Measurements from ENCODE around the gene PPM1F.
A peak's percentile ranks its signal among the peaks of the same experiment; 100 is the strongest.

The PPM1F gene, protein sequence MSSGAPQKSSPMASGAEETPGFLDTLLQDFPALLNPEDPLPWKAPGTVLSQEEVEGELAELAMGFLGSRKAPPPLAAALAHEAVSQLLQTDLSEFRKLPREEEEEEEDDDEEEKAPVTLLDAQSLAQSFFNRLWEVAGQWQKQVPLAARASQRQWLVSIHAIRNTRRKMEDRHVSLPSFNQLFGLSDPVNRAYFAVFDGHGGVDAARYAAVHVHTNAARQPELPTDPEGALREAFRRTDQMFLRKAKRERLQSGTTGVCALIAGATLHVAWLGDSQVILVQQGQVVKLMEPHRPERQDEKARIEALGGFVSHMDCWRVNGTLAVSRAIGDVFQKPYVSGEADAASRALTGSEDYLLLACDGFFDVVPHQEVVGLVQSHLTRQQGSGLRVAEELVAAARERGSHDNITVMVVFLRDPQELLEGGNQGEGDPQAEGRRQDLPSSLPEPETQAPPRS

DNA sequence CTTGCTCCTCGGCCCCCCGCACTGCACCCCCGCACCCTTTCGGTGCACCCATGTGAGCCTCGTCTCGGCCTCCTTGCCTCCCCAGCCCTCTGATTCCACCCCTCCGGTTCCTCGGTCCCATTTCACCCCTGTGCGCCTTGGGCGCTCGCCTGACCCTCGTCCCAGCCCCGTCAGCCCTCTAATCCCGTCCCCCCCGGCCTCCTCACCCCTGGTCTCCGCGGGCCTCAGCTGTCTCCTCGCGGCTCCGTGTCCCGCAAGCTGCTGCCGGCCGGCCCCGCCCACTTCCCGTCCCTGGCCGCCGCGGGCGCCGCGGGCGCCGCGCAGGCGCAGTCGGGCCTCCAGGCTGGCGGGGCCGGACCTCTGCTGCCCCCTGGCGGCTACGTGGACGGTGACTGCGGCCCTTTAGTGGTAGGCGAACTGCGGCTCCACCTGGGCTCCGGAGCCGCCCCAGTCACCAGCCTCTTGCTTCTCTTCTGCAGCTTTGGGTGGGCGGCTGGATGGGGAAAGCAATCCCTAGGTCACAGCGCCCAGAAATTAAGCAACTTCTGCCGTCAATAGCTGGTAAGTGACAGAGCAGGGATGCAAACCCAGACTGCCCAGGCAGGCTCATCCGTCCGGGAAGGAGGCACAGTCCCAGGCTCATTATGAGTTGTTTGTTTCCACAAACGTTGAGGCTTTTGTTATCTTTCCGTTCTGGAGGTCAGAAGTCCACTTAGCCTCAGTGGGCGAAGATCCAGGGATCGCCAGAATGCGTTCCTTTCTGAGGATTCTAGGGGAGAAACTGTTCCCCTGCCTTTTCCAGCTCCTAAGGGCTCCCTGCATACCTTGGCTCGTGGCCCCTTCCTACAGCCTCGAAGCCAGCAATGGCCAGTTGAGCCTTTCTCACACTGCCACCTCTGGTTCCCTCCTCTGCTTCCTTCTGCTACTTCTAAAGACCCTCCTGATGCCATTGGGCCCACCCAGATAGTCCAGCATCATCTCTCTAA lies at the start of gene PPM1F:
PPM1F (minus strand) TSS at position 263 of the 986 bp plus-strand sequence. CDS start 6,800 bp downstream, outside the sequence.
- peak; percentile 87 to 96 (median 94) for DNase-seq

DNA sequence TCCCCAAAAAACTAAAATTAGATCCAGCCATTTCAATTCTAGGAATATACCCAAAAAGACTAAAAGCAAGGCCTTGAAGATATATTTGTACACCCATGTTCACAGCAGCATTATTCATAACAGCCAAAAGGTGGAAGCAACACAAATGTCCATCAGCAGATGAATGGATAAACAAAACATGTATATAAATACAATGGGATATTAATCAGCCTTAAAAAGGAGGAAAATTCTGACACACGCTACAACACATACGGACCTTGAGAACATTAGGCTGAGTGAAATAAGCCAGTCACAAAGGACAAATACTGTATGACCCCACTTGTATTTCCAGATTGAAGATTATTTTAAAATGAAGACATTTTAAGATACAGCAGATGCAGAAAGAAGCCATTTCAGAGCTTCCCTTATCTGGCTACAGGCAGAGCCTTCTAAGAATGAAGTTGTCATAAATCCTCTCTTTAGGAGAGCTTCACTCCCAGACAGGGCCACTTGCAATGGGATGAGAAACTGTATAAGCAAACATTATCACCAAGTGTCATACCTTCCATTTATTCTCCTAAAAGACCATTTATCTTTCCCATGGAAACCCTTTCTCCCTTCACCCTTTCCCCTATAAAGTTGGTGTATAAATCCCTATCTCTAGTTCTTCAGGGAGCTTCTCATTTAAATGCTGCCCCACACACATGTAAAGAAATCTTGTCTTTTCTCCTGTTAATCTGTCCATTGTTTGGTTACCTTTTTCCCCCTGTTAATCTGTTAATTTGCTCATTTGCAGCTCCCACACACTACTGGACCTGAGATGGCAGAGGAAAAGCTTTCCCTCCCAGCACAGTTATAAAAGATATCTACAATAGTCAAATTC lies 49.2 kb upstream of the PPM1F start:
- DNase-seq, result no peak

DNA sequence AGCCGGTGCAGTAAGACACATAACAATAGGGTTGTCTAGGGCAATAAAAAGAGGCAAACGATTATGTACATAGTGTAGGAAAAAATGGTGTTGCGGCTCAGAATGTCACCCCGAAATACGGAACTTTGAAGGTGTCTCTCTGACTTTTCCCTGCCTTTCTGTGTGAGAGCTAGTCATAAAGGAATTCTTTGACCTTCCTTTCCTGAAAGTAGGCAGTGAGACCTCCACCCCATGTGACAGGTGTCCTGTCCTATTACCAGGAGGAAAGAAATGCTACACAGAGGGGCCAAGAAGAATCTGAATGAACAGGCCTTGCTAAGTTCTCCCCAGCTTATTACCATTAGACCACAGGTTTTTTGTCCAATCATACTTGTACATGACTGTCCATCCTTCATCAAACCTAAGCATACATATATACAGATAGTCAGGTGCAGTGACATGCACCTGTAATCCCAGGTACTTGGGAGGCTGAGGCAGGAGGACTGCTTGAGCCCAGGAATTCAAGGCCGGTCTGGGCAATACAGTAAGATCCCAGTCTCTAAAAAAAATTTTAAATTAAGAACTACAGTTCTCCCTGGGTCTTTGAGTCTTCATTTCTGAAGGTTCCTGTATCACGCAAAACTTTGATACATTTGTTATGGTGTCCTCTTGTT lies 46.1 kb upstream of the PPM1F start:
- DNase-seq, result no peak

DNA sequence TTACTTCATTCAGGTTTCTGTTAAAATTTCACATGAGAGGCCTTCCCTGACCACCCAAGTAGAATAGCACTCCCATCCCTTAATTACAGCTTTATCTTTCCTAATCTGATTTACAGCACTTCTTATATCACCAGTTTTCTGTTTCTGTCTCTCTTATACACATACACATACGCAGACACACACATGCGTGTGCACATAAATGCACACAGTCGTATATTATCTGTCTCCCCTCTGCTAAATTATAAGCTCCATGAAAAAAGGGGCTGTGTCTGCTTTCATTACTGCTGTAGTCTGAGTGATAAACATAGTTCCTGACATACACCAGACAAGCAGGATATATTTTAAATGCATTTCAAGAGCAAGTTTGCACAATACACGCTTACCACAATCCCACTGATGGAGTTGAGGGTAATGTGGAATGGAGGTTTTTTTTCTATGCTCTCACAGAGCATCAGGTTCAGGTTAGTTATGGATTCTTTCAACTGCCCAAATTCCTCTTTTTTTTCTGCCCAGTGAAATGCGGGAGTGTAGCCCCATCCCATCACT lies 43.6 kb upstream of the PPM1F start:
- DNase-seq, result no peak

DNA sequence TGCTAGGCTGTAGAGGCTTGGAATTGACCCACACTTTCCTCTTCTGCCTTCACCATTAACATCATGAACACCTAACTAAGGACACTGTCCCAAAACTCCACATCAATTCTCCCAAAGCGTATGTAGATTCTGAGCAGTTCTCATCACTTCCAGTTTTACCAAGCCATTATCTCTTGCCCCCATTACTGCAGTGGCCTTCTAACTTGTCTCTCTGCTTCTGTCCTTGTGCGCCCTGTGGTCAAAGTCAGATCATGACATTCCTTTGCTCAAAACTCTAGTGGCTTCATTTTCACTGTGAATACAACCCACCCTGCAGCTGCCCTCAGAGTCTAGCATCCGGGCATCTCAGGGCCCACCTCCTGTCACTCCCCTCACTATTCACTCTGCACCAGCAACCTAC lies 43.0 kb upstream of the PPM1F start:
- no peak for DNase-seq

DNA sequence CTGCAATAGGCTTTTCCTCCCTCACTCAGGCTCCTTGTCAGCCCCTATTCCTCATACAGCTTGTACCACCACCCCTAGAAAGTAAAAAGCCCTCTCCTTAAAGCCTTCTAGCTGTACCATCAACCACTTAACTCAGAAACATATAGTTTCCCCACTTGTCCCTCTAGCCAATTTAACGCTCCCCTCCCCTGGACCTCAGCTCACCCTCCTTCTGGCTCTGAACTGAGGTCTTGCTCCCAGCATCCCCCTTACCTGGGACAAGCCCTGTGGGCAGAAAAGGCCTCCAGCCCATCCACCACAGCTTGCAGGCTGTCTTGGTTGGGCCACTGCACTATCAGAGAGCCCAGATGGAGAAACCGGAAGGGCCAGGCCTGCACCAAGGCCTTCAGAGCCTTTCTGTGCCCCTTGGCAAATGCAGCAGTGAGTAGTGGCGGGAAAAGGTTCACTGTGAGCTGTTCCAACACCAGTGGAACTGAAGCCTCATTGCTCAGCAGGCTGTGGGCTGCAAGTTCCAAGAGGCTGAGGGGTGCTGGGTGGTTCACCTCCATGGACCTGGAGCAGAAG lies 42.3 kb upstream of the PPM1F start:
- DNase-seq, result no peak

DNA sequence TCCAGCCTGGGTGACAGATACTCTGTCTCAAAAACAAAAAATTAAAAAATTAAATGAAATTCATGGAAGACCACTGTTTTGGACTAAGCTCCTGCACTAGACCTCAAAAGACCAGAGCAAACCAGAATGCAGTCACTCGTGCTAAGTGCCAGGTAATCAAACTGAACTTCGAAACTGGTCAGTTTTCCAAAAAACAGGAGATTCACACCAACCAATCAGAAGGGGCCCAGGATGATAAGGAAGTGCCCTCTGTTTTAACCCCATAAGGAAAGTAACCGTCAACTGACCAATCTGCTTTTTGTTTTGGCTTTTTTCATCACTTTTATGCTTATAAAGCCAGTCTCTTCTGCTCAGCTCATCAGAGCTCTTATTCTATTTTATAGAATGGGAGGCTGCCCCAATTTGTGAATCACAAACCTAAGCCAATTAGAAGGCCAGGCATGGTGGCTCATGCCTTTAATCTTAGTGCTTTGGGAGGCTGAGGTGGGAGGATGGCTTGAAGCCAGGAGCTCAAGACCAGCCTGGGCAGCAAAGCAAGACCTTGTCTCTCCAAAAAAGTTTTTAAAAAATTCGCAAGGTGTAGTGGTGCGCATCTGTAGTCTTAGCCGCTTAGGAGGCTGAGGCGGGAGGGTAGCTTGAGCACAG lies 40.1 kb upstream of the PPM1F start:
- no peak for DNase-seq

DNA sequence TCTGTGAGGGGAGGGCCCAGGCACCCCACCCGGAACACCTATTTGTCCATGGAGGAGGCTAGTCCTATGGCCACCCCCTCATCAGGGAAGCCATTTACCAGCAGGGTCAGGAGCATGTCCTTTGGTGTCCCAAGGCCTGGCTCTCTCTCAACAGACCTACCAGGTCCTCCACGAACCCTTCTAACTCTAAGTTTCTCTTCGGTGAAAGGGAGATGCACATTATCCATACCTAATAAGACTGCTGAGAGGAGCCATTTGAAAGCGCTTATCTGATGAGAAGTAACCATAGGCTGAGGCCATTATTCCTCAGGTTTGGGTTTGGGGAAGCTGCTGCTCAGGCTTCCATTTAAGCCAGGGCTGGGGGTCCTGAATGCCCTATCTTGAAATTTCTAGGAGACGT lies 39.1 kb upstream of the PPM1F start:
- DNase-seq, result no peak

DNA sequence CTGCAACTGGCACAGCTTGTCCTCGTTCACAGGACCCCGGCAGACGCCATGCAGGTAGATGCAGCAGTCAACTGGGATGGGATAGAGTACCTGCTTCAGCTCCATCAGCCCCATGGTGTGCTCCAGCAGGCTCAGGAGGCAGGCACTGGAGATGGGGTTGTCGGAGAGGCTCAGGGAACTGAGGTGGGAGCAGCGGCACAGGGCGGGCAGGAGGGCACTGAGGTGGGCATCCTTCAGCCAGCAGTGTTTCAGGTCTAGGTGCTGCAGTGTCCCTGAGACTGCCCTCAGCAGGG lies 38.6 kb upstream of the PPM1F start:
- no peak for DNase-seq

DNA sequence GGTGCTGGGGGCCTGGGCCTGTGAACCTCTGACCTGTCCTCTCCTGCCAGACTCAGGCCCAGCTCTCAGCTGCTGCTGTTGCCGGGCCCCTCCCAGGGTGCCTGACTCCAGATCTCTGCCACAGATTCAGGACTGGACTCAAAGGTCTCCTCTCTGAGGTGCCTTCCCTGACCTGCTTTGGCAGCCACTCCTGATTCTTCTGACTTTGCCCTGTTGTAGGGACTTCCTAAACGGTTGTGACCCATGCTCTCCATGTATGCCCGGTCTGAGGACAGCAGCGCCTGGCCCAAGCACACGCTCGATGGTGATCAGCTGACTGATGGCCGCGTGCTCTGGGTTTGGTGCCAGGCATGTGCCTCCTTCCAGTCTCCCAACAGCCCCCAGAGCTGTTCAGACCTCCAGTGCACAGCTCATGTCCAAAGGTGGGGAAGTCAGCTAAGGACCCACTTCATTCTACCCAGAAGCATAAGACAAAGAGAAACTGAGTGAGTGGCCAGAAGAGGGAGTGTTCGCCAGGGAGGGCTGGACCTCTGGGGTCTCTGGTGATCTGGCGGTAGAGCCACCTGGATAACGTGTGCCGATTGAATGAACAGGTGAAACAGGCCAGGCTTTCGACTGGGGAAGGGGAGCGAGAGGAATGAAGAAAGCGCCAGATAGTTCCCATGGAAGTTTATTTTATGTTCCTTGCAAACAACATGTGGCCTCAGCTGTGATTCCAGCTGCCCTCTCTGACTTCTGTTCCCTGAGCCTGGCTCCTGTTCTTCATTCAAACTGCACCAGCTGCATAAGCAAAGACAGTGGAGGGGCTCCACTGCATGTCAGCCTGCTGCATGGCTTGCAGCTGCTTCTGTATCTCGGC lies 38.0 kb upstream of the PPM1F start:
- DNase-seq, result no peak

DNA sequence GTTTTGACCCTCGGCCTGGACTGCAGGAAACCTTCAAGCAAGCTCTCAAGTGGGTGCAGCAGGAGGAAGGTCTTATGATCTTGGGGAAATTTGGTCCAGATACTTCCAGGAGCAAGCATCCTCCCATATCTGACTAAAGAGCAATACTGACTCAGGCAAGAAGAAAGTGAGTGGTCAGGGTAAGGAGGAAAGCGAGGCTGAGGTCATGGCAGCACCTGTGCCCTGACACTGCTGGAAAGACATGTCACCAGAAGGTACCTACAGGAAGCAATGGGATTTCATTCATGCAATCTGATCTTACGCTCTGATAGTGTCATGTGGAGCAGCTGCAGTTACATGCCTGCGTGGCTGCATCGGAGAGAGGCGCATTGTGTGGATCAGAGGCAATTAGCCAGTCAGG lies 36.4 kb upstream of the PPM1F start:
- DNase-seq, result no peak

DNA sequence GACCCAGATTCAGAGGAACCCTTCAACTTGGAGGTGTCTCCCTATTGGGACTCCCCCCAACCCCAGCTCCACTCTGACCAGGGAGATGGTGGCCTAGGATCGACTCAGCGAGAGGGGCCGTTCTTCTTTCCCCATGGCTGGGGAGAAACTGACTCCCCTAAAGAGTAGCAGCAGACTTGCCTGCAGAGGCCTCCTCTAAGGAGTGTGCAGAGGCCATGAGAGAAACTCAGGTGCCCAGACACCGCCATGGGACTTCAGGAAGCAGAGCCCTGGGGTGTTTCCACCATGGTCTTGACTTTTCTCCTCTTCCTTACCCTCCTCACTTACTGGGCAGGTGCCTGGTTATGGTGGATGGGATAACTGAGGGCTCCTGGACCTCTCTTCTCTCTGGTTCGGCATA lies 32.6 kb upstream of the PPM1F start:
- no peak for DNase-seq

DNA sequence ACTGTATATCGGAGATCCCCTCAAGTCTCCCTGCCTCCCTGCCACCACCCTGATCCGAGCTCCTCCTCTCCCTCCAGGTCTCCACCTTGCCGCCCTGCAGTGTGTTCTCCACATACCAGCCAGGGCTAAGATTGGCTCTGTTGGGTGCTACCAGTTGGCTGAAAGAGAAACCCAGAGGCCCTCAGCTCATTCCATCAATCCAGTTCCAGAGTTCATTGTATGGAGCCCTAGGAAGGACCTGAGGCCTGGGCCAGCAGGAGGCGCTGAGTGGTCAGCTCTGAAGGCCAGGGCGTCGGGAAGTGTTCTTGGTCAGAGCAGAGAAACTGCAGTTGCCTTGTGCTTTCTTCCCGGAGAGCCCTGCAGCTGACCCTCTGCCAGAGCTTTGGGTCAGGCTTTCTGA lies 32.1 kb upstream of the PPM1F start:
- peak; percentile 28 to 62 (median 45) for DNase-seq

DNA sequence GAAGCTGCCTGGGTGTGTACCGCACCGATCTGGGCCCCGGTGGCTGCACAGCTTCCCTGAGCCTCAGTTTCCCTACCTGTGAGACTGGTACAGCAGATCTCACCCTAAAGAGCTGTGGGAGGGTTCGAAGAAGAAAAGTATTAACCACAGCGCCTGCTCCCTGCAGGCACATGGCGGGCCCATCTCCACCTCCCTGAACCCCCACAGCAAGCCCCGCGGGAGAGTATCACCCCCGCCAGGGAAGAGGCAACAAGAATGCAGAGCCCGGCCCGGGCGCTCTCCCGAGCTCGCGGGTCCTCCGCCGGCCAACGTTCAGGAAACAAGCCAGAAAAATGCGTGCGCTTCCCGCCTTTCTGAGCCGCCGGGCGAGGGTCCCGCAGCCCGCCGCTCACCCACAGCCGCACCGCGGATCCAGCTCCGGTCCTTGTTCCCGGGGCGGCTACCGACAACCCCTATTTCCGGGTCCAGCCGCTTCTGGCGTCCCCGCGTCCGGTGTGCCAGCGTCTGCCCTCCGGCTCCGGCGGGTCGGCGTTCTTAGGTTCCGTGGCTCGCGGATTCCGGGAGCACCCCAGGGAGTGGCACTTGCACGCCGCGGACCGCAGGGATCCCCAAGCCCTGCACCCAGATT lies 29.8 kb upstream of the PPM1F start, which contains the start of gene TOP3B:
TOP3B (minus strand) TSS at position 450 of the 628 bp plus-strand sequence. CDS start 7,078 bp downstream, outside the sequence.
- peak; percentile 86 to 94 (median 91) for DNase-seq

DNA sequence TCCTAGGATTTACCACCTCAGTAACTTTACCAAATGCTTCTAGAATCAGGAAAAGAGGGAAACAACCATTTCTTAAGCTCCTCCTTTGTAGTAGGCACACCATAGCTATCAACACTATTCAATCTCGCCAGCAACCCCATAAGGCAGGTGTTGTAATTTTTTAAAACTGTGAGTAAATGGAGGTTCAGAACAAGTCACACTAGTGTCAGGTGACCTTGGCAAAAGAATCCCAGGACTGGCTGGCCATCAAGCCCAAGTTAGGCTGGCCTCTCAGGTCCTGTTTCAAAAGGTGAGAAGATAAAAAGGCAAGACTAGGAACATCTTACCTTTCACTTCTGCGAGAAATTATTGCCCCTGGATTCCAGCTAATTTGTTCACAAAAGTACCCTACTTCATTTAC lies 29.2 kb upstream of the PPM1F start:
- DNase-seq, result peak in 2 of 3 donors; percentile 4 to 5

DNA sequence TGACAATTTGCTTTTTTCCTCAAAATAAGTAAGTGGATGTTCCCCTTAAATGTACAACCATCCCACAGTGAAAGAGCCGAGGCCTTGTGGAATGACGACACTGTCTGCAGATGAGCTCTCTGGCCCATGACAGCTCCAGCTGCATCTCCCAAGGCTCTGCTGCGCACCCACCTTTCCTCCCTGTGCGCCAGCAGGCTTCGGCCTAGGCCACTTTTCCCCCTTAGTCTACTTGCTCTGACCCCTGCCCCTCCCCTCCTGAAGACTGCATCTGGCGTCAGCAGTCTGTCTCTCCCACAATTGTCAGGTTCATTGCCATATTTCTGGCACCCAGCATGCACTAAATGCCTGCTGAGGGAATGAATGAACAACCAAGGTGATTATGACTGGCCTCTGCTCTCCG lies 27.9 kb upstream of the PPM1F start:
- no peak for DNase-seq

DNA sequence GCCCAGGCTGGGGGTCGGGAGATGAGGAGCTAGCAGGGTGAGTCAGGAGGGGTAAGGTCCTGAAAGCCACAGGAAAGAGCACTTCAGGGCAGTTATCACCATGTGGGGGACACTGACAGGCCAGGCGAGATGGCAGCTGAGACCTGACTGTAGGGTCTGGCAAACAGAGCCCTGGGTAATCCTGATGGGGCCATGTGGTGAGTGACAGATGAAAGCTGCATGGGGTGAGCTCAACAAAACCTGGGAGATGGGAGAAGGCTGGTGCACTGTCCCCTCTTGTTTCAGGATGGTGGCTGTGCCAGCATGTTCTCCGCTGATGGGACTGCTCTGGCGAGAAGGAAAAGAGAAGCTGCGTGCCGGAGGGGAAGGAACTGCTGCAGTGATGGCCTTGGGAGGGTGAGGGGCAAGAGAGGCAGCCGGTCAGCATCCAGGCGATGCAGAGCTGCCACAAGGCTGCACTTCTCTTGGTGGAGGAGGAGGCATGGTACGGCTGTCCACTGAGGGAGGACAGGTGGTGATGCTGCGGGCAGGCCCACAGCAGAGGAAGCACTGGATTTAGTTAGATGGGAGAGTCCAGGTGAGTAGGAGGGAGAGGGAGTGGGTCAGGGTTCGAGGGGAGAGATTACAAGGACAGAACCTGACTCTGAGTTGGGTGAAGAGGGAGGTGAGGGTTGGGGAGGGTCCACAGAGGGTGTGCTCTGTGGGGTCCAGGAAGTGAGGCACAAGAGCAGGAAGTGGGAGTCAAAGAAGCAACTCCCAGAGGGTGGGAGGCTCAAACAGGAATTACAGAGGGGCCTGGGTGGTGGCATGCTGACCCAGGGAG lies 26.1 kb upstream of the PPM1F start:
- DNase-seq, result no peak

DNA sequence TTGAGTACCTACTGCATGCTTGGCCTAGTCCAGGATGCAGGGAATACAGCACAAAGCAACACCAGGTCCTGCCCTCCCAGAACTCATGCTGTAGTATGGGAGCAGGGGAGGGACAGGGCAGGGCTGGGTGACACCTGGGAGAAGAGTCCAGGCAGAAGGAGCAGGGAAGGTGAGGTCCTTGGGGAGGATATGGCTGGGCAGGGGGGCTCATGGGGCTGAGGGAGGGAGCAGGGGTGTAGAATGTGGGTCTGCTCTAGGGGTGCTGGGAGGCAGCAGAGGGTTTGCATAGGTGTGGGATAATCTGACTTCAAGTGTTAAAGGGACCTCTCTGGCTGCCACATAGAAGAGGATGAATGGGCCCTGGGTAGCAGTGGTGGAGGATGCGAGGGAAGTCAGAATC lies 25.2 kb upstream of the PPM1F start:
- DNase-seq, result no peak
